22Rv1 (cell line): ENCODE measurements around the gene SNX9.

Source experiments
- ZFX ChIP-seq: fragments of 450-650 bp; IDR thresholded peaks from 2 replicates; pipeline ENCODE4 v1.6.1; 2017; ENCODE audit warnings: antibody characterized with exemption, borderline replicate concordance
- TF ChIP-seq, protein P1 (sequence below): fragments of 450-650 bp; IDR thresholded peaks from 2 replicates; pipeline ENCODE4 v1.5.1; 2017; ENCODE audit warnings: mild to moderate bottlenecking

DNA sequence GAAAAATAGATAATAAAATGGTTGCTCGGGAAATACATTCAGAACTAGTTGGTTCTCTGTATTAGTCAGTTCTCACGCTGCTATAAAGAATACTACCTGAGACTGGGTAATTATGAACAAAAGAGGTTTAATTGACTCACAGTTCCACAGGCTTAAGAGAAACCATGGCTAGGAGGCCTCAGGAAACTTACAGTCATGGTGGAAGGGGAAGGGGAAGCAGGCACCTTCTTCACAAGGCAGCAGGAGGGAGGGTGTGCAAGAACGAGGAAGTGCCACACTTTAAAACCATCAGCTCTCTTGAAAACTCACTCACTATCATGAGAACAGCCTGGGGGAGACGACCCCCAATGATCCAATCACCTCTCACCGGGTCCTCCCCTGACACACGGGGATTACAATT is 24.2 kb upstream of the SNX9 start:
- TF ChIP-seq, protein P1, sequence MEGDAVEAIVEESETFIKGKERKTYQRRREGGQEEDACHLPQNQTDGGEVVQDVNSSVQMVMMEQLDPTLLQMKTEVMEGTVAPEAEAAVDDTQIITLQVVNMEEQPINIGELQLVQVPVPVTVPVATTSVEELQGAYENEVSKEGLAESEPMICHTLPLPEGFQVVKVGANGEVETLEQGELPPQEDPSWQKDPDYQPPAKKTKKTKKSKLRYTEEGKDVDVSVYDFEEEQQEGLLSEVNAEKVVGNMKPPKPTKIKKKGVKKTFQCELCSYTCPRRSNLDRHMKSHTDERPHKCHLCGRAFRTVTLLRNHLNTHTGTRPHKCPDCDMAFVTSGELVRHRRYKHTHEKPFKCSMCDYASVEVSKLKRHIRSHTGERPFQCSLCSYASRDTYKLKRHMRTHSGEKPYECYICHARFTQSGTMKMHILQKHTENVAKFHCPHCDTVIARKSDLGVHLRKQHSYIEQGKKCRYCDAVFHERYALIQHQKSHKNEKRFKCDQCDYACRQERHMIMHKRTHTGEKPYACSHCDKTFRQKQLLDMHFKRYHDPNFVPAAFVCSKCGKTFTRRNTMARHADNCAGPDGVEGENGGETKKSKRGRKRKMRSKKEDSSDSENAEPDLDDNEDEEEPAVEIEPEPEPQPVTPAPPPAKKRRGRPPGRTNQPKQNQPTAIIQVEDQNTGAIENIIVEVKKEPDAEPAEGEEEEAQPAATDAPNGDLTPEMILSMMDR, result no peak
- no peak for TF ChIP-seq ZFX
